GM21381 (cell line): ENCODE data around the gene KRT73.

Source experiments
- ATAC-seq: cut with Tn5 transposase; IDR thresholded peaks from one replicate; pipeline ENCODE4 v1.9.1; 2021; ENCODE audit warnings: mild to moderate bottlenecking, moderate library complexity; ENCODE audit not compliant: unreplicated experiment

The KRT73 gene

DNA sequence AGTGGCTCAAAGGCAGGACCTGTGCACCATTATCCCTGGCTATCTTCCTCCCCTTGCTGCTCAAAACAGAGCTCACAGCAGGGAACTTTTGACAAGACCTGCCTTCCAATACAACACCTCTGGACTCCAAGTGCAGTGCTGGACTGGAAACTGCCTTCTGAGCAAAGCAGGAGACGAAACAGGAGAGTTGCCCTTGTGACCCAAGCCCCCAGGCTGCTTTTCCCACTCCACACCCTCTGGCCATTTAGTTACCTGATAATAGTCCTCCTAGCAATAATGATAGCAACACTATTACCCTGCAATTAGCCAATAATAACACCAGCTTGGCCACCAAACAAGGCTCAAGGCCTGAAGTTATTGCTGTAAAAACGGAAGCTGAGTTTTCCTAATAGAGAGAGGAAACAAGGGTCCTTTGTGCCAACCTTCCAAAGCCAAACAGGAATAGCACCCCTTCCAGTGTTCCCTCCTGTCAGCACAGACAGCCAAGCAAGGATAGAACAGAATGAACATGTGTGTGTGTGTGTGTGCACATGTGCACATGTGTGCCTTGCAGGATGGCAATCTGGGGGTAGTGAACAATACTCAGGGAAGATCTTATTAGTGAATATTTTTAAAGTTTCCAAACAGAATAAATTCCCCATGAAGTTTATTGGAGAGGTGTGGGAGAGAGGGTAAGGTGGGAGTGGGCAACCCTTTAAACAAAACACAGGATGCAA lies 9.2 kb upstream of the KRT73 start:
- no peak for ATAC-seq

DNA sequence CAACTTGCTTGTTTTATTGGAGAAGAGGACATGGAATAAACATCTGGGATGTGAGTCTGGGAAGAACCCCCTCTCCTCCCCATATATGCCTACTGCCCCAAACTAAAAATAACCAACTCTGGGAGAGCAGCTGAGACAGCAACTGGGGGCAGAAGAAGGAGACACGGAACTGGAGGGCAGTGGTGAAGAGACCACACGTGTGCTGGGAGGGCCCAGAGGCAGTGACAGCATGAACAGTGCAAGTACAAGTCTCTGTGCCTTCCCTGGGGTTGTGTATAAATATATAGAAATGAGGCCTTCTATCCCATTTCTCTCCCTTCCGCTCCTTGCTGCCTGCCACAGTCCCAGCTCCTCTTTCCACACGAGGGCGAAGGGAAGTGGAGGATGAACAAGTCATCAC lies 4.0 kb upstream of the KRT73 start:
- no peak for ATAC-seq

- no peak for ATAC-seq
These were observed 507 bp upstream of the KRT73 start for GRCh38 chr12:52618866-52619265.

- ATAC-seq = no peak
These were observed 965 bp downstream of the KRT73 start for GRCh38 chr12:52617403-52617785.

- ATAC-seq = no peak
These were observed 1.5 kb downstream of the KRT73 start for GRCh38 chr12:52616680-52617402.

DNA sequence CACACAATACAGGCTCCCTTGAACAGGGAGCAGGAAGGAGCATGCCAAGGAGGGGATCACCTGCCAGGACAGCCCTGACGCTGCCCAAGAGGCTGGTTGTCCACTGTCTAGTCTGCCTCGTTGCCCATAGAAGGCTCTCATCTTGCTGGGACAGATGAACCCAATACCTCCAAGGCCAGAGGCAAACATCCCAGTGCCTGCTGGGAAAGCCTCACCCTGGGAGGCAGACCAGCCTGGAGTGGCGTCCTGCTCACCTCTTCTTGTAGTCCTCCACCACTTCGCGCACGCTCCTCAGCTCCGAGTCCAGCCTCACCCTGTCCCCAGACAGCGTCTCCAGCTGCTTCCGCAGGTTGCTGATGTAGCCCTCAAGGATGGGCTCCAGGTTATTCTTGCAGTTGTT lies 2.4 kb downstream of the KRT73 start:
- ATAC-seq = no peak

- no peak for ATAC-seq
These were observed 3.0 kb downstream of the KRT73 start for GRCh38 chr12:52615208-52615868.

- no peak for ATAC-seq
These were observed 3.8 kb downstream of the KRT73 start for GRCh38 chr12:52614381-52615207.

- ATAC-seq = no peak
These were observed 4.9 kb downstream of the KRT73 start for GRCh38 chr12:52613384-52614030.

- ATAC-seq = no peak
These were observed 5.7 kb downstream of the KRT73 start for GRCh38 chr12:52612431-52613383.

DNA sequence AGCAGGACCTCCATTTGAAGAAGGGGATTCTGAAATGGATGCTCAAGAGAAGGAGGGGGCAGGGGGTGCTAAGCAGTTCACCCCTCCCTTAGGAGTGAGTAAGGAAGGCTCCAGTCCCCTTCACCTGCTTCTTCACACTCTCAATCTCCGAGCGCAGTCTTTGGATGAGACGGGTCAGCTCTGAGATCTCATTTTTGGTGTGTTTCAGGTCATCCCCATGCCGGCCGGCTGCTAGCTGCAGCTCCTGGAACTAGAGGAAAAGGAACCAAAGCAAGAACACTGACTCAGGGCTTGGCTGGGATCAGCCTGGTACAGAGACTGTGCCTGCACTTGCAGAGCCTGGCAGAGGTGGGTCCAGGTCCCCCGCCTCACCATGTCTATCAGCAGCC lies 7.3 kb downstream of the KRT73 start:
- no peak for ATAC-seq

DNA sequence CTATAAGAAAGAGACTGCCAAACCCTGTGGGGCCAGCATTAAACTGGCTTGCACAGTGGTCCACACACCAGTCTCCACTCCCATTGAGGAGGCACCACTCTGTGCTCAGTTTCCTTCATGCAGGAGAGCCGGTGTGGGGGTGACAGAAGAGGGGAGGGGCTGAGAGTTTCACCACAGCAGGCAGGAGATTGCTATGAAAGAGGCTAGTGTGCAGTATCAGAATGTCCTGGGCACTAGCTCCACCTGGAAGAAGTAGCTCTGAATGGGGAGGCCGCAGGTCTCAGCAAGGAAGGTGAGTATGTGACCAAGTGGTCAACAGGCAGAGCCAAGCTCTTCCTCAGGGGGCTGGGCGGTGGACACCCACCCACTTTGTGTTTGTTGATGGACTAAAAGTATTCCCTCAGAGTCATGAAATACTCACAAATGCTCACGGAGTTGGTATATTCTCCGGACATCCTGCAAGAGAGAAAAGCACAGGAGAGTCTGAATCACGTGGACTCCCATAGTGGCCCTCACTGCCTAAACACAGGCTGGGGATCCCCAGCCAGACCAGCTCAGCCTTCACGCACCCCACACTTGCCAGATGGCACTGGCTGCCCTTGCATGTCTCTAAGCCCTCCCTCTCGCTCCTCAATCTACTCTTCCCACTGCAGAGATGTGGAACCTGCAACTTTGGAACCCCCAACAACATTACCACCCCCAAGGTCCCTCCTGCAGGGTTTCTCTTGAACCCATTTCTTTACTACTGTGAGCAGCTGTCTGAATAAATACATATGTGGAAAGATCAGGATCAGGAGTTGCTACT lies 9.3 kb downstream of the KRT73 start:
- ATAC-seq = no peak

GRCh38 chr12:52608161-52608560 lies 10.2 kb downstream of the KRT73 start:
- no peak for ATAC-seq

- ATAC-seq = no peak
These were observed 11.0 kb downstream of the KRT73 start for GRCh38 chr12:52607314-52607713.

DNA sequence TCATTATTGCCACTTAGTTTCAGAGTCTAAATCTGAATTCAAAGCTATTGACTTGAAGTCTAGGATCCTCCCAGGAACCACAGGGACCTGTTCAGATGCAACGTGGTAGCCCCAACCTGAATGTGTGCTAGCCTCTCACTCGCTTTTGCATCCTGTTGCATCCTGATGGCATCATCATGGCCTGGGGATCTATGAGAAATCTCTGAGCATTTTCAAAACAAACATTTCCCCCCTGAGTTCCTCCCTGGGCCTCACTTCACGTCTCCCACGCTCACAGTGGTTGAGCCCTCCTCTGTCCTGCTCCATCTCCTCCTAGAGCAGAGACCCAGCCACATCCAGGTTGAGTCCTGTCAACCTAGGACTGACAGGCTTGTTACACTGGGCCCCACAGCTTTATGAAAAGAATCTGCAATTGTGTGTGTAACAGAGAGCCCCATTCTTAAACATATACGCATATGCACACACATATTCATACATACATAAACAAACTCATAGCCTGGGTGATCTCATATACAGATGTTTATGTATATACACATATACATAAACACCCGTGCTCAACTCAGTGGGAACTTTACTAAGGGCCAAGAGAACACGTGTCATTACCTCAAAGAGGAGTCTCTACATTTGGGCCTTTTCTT lies 11.7 kb downstream of the KRT73 start:
- ATAC-seq = no peak

DNA sequence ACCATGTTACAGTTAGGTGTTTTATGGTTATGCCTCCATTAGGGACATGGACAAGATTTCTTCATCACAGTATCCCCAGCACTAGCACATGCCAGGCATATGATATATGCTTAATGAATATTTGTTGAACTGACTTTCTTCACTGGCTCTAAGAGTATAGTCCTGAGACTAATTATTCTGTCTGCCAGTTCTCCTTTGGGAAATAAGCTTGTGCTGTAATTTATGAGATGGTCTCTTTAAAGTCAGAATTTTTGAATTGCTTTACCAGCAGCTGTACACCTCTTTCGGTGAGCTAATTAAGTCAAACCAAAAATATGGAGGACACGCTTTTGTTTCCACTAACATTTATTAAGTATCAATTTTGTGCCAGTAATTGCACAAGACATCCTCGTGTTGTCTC lies 12.3 kb downstream of the KRT73 start:
- no peak for ATAC-seq

GRCh38 chr12:52605542-52605941 lies 12.8 kb downstream of the KRT73 start:
- no peak for ATAC-seq

DNA sequence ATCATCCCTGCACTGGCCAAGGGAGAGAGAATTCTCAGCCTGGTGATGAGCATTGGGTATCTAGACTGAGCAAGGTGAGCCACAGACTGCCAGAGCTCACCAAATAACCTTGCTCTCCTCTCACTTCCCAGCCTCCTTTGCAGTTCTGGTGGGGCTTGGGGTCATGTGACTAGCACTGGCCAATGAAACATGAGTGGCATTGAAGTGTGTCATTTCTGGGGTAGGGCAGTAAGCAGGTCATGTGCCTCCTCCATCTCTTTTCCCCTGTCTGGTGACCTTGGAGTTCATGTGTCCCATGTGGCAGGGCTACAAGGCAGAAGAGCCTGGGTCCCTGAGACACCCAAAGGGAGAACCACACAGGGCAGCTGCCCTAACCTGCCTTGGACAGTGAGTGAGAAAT lies 13.5 kb downstream of the KRT73 start:
- ATAC-seq = no peak
